Measurements from ENCODE around the gene KCNJ12. TPM values are rescaled to one million over a fixed set of nuclear protein-coding genes. Genes with fewer than 3 reads are reported as not detected.

Gene KCNJ12
- total and polyA plus RNA-seq, 3 donors from 2014 or later, result 2.4 to 5.4 (median 2.8) TPM

DNA sequence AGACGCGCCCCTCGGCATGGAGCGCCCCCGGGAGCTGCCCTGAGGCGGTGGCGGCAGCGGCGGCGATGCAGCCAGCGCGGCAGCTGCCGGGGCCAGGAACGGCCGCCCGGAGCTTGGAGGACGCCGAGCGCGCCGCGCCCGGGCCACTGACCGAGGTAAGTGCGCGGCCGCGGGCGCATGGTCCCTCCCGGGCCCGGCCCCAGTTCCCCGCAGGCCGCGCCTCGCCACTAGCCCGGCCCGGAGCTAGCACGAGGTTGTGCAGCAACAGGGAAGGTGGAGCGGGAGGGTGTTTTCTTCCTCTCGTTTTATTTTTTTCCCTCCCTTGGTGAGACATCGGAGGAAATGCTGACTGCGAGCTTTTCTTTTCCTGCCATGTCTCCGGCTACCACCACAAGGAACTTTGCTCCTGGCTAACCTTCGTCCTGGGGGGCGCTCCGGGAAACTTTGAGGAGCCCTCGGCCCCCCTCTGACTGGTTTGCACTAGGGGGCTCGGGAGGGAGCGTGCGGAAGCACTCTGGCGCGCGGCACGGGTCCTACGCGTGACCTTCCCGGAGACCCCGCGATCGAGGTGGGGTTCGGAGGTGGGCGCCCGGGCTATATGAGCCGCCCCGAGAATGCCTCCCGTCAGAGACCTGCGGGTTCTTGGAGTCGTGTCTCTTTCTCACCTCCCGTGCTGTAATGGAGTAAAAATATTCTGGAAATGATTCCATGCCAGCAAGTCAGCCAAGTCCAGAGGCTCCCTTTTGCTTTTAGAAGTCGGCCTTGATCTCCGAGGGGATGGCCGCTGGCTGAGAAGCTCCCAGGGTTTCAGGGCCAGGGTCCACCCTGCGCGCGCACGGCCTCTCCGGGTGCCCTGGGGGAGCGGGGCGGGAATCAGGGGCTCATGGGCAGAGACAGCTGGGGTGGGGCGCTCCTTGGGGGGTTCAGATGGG is 868 bp downstream of the KCNJ12 start:
- intact Hi-C loops (cut with DNase I; ENCODE audit: low total_unique reads), result loop anchor here (10.0 kb wide), 1 partner anchor 68 kb away; no protein-coding TSS in a partner anchor
- peak overlapping the region; percentile 44 to 50 for H3K27ac ChIP-seq
- no peaks in the 10 kb centered on the region for H3K9me3 ChIP-seq
- H3K27me3 ChIP-seq, result no peaks in the 10 kb centered on the region
- H3K4me3 ChIP-seq, result peak overlapping the region; percentile 55 to 60
- H3K4me1 ChIP-seq, result peaks cover 8% of the 10 kb centered on the region
- peak; percentile 35 for DNase-seq
- no peaks in the 10 kb centered on the region for H3K36me3 ChIP-seq (ENCODE audit: low read depth, missing control alignments)
- TF ChIP-seq, protein P1, sequence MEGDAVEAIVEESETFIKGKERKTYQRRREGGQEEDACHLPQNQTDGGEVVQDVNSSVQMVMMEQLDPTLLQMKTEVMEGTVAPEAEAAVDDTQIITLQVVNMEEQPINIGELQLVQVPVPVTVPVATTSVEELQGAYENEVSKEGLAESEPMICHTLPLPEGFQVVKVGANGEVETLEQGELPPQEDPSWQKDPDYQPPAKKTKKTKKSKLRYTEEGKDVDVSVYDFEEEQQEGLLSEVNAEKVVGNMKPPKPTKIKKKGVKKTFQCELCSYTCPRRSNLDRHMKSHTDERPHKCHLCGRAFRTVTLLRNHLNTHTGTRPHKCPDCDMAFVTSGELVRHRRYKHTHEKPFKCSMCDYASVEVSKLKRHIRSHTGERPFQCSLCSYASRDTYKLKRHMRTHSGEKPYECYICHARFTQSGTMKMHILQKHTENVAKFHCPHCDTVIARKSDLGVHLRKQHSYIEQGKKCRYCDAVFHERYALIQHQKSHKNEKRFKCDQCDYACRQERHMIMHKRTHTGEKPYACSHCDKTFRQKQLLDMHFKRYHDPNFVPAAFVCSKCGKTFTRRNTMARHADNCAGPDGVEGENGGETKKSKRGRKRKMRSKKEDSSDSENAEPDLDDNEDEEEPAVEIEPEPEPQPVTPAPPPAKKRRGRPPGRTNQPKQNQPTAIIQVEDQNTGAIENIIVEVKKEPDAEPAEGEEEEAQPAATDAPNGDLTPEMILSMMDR (IDR thresholded peaks at IDR 0.05), result no peak
- no peak for TF ChIP-seq POLR2A (IDR thresholded peaks at IDR 0.05)
- 1 to 2% methylated on average over 49 to 69 of the region's 80 CpGs for WGBS, 2 donors

DNA sequence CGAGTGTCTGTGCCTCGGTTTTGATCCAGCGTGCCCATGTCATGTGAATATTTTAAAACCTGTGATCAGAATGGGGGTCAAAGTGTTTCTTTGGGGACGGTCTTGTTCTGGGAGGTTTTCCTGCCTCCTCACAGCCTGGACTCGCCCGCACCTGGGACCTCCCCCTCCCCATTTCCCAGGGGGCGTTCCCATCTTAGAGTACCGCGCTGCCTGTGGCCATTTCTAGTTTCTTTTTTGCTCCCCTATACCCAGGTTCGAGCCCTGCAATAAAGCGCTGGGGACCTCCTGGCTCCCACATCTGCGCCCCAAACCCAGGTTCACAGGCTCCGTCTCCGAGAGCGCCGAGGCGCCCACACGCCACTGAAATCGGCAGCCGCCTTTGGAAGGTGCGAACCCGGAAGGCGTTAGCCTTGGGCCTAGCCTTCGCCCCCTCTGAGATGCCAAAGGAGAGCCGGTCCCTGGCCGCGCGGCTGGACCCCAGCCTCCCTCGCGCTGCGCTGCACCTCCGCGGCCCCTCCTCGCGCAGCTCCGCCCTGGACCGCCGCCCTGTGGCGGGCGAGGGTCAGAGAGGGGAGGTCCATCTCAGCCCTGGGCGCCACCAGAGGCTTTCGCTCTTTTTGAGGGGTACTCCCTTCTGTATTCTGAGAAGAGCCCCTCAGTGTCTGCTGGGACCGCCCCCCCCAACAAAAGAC is 1.7 kb downstream of the KCNJ12 start:
- no peaks in the 10 kb centered on the region for H3K36me3 ChIP-seq (ENCODE audit: low read depth, missing control alignments)
- H3K27ac ChIP-seq, result no peak overlapping the region
- peaks cover 8% of the 10 kb centered on the region for H3K4me1 ChIP-seq
- TF ChIP-seq, protein P1 (IDR thresholded peaks at IDR 0.05), result no peak
- no peak for TF ChIP-seq POLR2A (IDR thresholded peaks at IDR 0.05)
- no peak for DNase-seq
- WGBS, 2 donors, result 20 to 51% methylated on average over 23 to 43 of the region's 43 CpGs
- H3K27me3 ChIP-seq, result no peaks in the 10 kb centered on the region
- H3K9me3 ChIP-seq, result no peaks in the 10 kb centered on the region
- intact Hi-C loops (cut with DNase I; ENCODE audit: low total_unique reads), result loop anchor here (10.0 kb wide), 1 partner anchor 67 kb away; no protein-coding TSS in a partner anchor
- H3K4me3 ChIP-seq, result peak overlapping the region; percentile 55 to 60

DNA sequence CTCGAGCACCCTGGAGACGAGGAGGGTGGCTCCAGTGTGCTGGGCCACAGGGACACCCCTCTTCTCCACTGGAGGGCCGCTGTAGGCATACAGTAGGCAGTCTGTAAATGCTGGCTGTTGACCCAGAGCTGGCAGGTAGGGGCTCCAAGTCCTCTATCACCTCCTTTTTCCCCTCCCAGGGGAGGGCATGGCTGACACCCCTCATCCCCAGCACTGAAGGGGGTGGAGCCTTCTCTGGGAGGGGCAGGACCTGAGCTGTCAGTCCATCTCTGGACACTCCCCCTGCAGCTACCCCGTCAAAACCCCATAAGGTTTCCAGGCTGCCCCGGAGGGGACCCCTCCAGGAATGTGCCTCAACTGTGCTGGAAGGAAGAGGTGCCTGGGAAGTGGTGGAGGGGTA is 2.4 kb downstream of the KCNJ12 start:
- H3K4me1 ChIP-seq, result peaks cover 8% of the 10 kb centered on the region
- intact Hi-C loops (cut with DNase I; ENCODE audit: low total_unique reads), result loop anchor here (10.0 kb wide), 1 partner anchor 66 kb away; no protein-coding TSS in a partner anchor

DNA sequence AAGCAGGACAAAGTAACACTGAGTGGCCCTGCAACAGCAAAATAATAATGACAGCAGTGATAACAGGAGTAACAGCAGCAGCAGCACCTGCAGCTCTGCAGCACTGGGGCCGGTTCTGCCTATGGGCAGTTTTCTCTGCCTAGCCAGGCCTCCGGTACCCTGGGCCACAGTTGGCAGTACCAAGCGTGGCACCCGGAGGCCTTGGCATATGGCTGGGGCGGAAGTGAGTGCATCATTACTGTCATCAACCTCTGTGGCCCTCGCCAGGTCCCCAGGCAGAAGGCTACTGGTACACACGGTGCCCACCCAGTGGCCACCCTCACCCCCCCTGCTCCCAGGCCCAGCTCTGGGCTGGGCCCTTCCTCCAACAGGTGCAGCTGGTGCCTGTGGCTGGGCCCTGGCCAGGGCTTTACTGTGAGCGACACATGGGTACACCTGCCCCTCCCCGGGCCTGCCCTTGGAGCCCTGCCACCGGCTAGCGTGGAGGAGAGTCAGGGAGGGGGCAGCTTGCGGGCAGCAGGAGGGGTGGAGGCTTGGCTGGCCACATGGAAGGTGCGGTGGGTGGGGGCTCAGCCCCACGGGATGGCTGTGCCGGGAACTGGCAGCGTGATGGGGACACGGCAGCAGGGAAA is 3.0 kb downstream of the KCNJ12 start:
- WGBS, 2 donors, result 78 to 93% methylated on average over 3 to 15 of the region's 17 CpGs
- intact Hi-C loops (cut with DNase I; ENCODE audit: low total_unique reads), result loop anchor here (10.0 kb wide), 1 partner anchor 66 kb away; no protein-coding TSS in a partner anchor
- peaks cover 8% of the 10 kb centered on the region for H3K4me1 ChIP-seq
- H3K36me3 ChIP-seq (ENCODE audit: low read depth, missing control alignments), result no peaks in the 10 kb centered on the region
- no peak for TF ChIP-seq POLR2A (IDR thresholded peaks at IDR 0.05)
- TF ChIP-seq, protein P1 (IDR thresholded peaks at IDR 0.05), result no peak
- DNase-seq, result no peak
- no peaks in the 10 kb centered on the region for H3K27me3 ChIP-seq
- no peak overlapping the region for H3K27ac ChIP-seq
- H3K9me3 ChIP-seq, result no peaks in the 10 kb centered on the region
- H3K4me3 ChIP-seq, result no peak overlapping the region

More for the DNA sequence above, 2.4 kb downstream of the KCNJ12 start:
- no peak for TF ChIP-seq POLR2A (IDR thresholded peaks at IDR 0.05)
- TF ChIP-seq, protein P1 (IDR thresholded peaks at IDR 0.05), result no peak
- H3K27ac ChIP-seq, result no peak overlapping the region
- WGBS, 2 donors, result 35 to 39% methylated on average over 4 to 5 of the region's 5 CpGs
- no peak for DNase-seq
- H3K27me3 ChIP-seq, result no peaks in the 10 kb centered on the region
- no peak overlapping the region for H3K4me3 ChIP-seq
- no peaks in the 10 kb centered on the region for H3K9me3 ChIP-seq
- H3K36me3 ChIP-seq (ENCODE audit: low read depth, missing control alignments), result no peaks in the 10 kb centered on the region
